HuH-7 (cell line): Measurements from ENCODE around the gene CREB3L2.
A peak's percentile ranks its signal among the peaks of the same experiment; 100 is the strongest.

Source experiments
- DNase-seq: peaks from one replicate; pipeline ENCODE4 v3.0.0; 2011; ENCODE audit warnings: low spot score

CREB3L2 gene

DNA sequence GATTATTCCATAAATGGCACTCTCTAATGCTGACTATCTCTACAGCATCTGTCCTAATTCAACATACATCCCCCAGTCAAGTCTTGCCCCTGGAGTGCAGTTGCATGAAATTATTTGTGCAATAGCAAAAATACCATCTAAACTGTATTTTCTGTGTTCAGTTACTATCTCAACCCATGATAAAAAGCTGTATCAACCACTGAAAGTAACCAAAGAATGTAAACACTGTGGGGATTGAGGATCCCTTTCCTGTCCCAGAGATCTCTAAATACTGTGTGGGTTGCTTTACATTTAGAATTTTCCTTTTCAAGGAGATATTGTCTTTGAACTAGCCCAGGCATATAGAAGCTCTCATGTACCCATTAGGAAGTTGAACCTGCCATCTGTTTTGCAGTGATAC lies 131.2 kb downstream of the CREB3L2 start:
- no peak for DNase-seq

DNA sequence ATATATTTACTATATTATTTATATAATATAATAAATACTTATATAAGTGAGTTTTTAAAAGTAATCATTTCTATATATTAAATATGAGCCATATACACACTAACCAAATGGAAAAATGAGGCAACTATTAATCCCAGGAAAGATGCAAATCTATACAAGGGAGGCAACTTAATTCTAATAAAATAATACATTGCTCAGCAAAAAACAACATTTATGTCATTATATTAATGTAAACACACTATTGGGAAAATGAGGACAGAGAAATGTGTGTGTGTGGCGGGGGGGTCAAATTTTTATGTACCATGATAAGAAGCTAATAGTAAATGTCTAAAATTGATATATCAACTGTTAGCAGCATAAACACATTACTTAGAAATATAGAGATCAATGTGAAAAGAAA lies 131.8 kb downstream of the CREB3L2 start:
- DNase-seq, result no peak

DNA sequence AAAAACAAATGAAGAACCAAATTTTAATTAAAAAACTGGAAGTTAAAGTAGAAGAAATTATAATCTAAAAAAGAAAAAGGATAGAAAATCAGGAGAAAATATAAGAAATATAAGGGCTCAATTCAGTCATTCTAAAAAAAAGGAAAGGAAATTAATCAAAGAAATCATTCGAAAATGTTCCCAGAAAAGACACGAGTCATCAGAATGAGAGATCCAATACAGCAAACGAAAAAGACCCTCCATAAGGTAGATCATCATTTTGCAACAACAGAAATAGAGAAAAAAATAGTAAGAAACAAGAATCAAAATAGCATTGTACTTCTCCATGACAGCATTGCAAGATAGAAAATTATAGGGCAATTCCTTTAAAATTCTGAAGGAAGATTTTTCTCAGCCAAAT lies 132.6 kb downstream of the CREB3L2 start:
- DNase-seq, result no peak

DNA sequence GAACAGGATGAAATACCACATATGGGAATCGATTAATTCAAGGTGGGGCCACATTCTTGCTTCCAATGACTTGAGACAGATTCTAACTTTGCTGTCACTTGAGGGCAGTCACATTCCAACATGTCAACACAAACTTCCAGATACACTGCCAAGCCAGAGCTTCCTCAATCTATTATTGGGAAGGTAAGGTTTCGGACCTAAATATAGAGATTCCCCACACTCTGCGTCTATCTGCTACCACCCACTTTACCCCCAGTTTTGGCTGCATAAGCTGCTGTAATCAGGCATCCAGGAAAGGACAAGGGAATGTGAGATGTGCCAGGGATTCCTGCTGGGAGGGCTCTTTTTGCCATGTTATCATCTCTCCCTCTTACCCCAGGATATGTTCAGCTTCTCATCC lies 134.6 kb downstream of the CREB3L2 start:
- no peak for DNase-seq

DNA sequence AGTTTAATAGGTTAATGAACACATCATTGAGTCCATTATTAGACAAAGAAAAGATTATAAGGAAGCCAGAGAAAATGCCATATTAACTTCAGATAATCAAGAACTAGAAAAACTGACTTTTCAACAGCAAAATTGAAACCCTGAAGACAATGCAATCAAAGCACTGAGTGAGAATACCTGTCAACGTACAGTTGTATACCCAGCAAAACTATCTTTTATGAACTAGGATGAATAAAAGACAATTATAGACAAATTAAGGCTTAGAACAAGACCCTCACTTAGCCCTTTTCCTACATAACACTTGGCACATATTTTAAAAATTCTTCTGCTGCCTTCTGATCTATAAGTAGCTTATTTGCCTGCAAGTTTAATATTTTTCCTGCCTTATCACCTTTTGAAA lies 136.1 kb downstream of the CREB3L2 start:
- DNase-seq, result no peak

DNA sequence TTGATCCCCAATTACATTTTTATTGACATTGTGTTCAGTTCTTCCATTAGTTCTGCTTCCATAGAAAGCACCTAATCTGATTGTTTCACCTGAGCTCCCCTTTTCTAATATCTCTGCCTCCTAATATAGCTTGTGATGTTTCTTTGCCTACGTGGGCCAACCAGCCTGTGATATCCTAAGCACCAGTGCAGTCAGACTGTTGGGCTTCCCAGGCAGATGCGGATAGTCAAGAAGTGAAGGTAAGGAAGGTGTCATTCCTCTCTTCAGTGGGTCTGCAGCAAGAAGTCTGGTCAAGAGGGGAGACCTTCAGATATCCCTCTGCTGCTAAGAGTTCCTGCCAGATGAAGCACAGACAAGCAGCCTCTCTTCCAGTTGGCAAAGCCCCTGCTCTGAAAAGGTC lies 138.9 kb downstream of the CREB3L2 start:
- no peak for DNase-seq

DNA sequence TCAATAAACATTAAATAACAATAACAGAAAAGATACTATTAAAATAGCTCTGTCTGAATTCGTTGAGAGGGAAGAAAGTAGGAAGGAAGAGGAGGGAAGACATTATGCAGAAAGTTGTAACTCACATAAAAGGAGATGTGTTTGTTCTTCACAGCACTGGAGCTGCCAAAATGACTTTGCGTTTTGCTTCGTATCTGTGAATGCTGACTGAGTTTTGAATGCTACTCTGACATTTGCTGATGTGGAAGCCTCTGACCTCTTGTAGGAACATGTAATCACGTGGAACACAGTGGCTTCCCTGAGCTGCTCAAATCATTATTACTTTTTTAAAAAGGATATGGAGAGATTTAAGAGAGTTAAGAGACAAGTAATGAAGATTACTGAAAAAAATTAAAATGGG lies 139.5 kb downstream of the CREB3L2 start:
- no peak for DNase-seq

DNA sequence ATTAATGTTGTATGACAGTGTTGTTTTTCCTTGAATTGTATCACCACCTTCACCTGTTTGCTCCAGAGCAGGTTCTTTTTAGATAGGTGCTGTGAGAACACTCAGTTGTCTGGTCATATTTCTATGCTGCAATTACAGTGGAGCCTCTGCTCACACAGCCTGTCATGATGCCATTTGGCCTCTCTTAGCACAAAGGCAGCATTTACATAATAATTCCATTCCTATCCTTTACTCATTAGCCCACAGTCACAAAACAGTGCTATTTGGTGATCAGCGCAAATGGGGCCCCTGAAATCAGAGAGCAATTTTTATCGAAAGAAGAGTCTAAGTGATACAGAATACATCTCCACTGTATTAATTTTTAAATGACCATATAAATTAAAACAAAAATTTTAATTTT lies 141.3 kb downstream of the CREB3L2 start:
- no peak for DNase-seq

DNA sequence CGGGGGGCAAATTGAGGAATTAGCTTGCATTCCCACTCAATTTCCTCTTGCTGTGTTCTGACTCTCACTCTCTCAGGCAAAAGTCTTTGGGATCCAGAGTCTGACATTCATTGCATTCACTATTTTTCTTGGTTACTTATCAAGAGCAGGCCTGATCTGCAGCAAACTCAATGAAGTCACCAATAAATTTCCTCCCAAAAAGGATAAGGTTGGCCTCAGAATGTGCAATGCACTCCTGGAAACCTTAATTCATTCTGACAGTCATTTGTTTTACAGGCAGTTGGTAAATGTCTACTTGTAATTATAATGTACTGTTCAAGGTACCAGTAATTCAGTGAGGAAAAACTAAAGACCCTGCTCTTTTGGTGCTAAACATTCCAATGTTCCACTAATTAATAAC lies 148.8 kb downstream of the CREB3L2 start:
- DNase-seq, result no peak

DNA sequence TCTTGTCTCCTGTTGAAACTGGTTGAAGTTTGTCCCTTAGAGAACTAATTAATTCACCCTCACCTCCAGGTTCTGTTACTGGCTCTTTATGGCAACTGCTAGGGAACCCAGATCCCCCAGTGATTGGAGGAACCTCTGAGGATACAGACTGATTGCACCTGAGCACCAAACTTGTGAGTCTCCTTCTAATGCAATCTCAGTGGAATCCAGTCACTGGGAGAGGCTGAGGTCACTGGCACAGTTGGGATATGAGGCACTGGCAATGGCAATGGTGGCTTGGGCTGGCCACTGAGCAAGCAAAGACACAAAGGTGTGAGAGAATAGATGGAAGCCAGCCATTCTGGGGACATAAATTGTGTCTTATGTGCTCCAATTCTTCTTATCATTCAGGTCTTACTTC lies 149.8 kb downstream of the CREB3L2 start:
- DNase-seq, result no peak

DNA sequence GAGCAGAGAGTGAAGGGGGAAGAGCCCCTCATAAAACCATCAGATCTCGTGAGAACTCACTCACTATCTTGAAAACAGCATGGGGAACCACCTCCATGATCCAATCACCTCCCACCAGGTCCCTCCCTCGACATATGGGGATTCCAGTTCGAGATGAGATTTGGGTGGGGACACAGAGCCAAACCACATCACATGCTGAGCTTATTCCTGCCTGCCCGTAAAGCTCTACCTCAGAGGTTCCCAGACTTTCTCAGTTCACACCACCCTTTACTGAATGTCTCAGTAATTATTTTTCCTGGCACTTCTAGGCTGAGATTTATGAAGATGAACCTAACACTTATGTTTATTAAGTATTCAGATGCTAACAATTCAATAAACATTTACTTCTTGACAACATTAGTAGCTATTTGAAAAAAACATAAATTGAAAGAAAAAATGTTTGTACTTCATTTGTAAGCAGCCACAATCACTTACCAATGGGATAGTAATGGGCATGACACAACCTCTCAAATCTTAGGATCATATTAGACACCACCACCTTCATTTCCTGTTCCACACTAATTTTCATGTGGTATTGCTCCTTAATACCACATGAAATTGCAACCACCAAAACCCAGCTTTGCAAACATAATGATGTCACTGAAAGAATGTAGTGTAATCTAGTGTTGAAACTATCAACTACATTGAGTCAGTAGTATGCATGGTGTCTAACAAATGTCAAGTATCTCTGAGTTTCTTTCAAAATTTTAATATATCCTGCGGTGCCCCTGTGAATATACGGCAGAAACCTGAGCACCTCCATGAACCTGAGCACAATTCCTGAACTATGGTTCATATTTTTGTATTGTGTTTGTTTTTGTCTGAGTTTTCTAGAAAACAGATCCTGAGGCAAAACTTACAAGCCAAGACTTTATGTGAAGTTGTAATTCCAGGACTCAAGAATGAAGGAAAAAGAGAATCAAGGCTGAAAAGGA lies 150.6 kb downstream of the CREB3L2 start:
- DNase-seq, result no peak

DNA sequence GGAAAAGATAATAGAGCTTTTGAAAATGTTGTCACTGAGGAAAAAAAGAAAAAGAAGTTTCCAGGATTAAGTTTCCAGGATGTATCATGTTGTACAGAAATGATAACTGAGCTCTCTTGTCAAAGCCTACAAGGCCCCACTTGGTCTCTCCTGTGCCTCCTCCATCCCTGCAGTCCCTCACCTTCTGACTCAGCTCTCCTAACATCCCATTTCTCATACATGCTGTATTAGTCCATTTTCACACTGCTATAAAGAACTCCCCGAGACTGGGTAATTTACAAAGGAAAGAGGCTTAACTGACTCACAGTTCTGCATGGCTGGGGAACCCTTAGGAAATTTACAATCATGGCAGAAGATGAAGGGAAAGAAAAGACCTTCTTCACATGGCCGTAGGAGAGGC lies 151.3 kb downstream of the CREB3L2 start:
- DNase-seq, result no peak

DNA sequence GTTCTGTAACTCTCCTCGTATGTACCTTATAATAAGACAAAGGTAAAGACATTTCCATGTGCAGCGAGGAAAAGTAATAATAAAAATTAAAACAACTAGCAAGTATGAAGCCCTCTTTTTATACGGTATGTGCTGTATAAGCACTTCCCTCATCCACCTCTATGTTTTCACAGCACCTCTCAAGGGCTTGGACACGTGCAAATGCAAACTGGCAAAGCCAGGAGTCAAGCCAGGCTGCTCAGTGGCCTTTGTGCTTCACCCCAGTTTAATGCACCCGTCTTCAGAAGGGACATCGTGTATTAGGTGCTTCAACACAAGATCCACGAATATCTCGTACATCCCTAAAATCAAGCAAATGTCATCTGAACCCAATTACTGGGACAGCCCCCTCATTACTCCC lies 153.8 kb downstream of the CREB3L2 start:
- DNase-seq, result no peak

DNA sequence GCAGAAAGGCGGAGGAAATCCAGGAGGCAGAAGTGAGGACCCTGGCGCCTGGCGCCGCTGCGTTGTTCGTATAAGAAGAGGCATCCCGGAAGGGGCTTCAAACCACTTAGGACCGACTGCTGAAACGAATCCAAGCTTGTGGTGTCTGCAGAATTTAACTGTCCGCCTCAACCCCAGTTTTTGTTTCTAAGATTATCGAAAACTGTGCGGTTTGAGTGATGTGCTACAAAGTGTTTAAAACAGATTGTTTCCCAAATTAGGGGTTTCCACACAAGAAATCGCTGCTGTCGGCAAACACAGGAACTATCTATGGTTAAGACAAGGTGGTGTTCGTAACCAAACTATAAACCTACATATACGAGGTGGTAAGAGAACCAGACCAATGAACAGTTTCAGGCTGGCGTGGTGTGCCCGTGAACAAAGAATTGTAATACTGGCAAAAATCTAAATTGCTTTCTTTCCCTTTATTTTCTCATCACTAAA lies 154.3 kb downstream of the CREB3L2 start:
- DNase-seq, result no peak

DNA sequence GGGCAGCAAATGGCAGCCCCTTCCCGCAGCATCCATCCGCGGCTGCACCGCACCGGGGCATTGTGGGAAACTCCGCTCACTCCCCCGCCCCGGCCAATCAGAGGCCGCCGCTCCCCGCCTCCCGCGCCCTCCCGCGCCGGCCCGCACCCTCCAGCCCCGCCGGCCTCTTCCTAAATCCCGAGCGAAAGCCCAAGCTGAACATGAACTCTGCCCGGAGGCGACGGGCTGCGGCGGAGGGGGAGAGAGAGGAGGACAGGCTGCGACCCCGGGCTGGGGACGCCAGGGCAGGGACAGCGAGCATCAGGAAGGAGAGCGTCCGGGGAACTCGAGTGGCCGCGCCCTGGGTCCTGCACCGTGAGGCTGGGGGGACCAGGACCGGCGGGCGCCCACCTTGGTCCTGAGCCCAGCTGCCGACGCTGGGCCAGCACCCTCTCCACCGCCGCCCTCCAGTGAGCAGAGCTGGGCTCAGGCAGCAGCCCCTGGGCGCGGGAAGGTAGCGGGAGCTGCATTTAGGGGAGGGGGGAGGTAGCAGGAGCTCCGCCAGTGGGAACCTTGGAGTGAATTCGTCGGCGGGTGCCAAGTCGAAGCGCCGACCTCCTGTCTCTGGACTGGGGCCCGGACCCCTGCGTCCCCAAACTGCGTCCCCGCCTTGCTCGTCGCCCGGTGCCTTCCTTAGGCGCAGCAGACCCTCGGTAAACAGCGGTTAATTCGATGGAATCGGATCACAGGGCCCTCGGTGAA lies 154.9 kb downstream of the CREB3L2 start, which contains the start of gene DGKI:
Gene DGKI, minus strand, starts transcription at position 148 of the 741 bp plus-strand sequence.
- no peak for DNase-seq

DNA sequence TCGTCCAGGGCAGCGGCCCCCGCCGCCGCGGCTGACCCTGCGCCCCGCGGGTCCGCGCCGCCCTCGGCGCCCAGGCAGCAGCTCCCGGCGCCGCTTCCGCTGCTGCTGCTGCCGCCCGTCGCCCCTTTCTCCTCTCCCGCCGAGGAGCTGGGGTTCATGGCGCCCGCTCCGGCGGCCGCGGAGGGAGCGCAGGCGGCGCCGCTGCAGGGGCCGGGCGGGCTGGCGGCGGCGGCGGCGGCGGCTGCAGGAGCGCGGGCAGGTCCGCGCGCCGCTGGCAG lies 155.4 kb downstream of the CREB3L2 start:
- peak; percentile 22 for DNase-seq

DNA sequence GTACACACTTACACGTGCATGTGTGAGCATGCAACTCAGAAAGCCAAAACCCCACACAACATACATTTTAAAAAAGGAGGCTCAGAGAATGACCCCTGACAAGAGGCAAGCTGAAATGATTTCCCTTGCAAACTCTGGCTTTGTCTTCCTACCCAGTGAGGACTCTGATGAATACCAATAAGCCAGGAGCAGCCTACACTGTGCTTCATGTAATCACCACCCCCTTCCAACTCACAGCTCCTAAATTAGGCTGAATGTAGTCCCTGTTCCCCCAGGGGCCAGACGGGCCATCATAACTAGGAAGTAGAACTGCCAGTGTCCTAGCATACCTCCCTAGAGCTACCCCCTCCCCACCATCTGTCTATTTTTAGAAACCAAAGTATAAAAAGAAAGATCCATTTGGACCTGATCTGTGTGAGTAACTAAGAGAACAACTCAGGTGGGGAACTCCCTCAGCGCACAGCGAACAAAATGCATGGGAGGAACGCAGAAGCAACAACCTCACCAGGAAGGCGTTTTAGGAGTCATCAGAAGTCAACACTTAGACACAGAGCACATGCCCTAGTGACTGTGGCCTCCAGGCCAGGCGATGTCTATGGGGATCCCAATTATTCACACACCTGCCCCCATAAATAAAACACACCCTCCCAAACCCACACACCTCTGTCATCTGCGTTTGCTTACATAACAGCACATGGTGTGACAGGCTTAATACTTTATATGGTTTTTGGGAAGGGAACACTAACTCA lies 157.0 kb downstream of the CREB3L2 start:
- DNase-seq, result no peak

DNA sequence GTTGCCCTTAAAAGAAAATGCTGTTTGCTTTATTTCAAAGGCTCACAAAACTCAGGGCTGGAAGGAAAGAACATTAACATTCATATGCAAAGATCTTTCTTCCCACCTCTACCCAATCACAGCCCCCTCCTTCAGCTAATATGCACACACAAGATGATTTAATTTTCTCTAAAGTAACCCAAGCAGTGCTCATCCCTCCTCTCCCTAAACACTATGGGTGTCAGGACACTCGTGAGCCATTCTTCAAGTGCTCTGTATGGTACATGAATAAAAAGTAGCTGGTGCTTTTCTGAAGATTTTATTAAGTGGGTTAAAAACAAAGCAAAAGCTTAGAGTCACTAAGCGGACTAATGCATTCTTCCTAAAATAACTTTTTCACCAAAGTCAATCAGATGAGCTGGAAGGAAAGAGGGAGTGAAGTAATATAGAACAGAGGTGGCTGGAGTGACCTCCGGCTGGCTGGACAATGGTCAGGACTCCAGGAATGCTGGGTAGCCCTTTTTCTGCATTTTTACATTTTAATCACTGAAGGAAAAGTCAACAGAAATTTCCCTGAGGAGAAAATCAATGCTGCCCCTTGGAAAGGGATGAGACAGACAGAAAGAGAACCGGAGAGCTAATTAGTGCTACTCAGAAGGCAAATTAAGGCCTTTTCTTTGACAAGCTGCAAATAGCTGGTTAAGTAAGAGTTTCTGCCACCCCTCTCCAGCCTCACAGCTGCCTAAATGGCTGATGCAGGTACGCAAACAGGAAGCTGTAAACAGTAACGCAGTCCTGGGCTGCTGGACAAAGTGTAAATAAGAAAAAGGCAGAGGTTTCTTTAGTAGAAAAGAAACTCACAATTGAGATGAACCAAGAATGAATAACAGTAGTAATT lies 161.7 kb downstream of the CREB3L2 start:
- DNase-seq, result no peak

DNA sequence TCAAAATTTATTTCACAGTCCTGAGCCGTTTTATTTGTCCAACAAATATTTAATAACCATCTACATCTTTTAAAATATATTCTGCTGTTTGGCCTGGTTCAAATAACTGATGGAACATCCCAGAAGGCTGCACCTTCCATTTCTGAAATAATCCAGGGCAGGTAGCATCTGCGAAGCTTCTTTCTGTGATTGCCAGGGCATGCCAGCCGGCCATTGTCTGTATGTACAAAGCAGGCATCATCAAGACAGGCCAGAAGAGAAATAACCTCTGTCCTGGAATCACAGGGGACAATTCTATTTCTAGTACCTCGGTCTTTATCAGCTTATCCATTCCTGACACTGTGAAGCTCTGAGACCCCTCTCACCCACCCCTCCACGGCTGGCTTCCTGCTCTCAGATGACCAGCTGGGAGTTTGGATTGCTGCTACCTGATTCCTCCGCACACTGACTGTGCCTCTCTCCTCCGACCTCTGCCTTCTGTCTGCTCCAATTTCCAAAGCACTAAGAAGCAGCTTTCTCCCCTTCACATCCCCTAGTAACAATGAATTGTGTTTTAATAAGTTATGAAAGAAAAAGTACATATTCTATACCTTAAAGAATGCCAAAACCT lies 163.1 kb downstream of the CREB3L2 start:
- no peak for DNase-seq

DNA sequence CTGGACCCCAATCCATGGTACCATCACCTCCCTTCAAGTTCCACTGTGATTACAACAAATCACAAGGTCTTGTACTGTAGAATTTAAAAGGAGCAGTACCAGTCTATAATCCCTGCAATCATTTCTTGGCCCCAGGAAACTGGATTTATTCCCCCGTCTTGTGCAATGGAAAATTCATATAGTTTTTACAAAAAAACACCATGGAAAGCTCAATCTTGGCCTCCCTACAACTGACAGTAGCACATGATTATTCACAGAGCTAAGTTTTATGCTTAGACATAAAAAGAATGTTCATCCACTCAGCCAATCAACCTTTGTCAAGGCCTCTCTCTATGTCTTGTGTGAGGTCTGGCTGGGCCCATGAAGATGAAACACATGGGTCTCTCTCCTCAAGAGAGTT lies 165.3 kb downstream of the CREB3L2 start:
- DNase-seq, result no peak

DNA sequence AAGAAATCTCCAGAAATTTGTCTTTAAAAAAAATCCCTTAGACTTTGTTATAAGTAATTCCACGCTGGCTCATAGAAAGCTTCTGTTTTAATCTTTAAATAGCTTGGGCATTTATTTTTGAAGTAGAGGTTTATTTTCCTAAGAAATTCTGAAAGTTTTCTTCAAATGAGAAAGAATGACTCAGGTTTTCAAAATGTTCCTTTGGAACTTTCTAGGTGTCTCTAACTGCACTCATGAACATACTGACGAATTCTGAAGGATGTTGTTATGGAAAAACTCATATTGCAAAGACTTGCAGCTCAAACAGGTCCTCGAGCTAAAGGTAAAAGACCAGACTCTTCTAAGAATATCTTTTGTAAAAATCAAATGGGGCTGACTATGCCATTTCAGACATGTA lies 165.8 kb downstream of the CREB3L2 start:
- DNase-seq, result no peak
